Endothelial cell of umbilical vein (primary cell): ENCODE data around the gene SEMA5A. TPM values are rescaled to one million over a fixed set of nuclear protein-coding genes. Genes with fewer than 3 reads are reported as not detected.

ENCODE experiments used
- BruUV-seq: library from RNA; stranded (reverse); fragments of 400-500 nt; replicated peaks from 2 replicates; lab custom pipeline; 2021; lab: Mats Ljungman, UMichigan
- CTCF ChIA-PET: fragments of 300-600, 350-600 bp; sonication (Branson Sonifier 250); formaldehyde crosslinking; loops from one replicate; lab custom pipeline; 2021; ENCODE audit warnings: antibody characterized with exemption, inconsistent platforms; lab: Charles Lee
- POLR2A ChIA-PET: fragments of 300-600, 350-600 bp; sonication (Branson Sonifier 250); formaldehyde crosslinking; loops from one replicate; lab custom pipeline; 2021; ENCODE audit warnings: antibody characterized with exemption, inconsistent platforms; lab: Charles Lee
- DNase-seq: peaks from one replicate; pipeline ENCODE4 v3.0.0-alpha.2; 2011; ENCODE audit warnings: low read depth, low spot score
- FAIRE-seq: peaks from 2 replicates; lab custom pipeline; 2011; peaks lifted over from hg19 to GRCh38; lab: Jason Lieb, UNC
- H2AFZ ChIP-seq: 2 replicates; pipeline ENCODE4 v1.6.0; 2012; ENCODE audit warnings: low read depth, low read length, control low read depth, inconsistent platforms
- H3K27ac ChIP-seq: 2 replicates; pipeline ENCODE4 v1.5.1; 2011; ENCODE audit warnings: low read depth, mild to moderate bottlenecking, control low read depth, low read length, moderate library complexity; ENCODE audit not compliant: insufficient read depth
- H3K27me3 ChIP-seq, 2 experiments: 2 replicates each; pipeline versions ENCODE4 v1.6.0 to v1.6.1; 2011; ENCODE audit warnings: low read length in 2 of 2, mixed read lengths in 1 of 2; ENCODE audit not compliant: control insufficient read depth in 2 of 2, insufficient read depth in 2 of 2
- H3K36me3 ChIP-seq, 2 experiments: 2 replicates in 1 of 2; 3 replicates in 1 of 2; pipeline ENCODE4 v1.5.1; 2011; ENCODE audit warnings: low read length in 2 of 2, mild to moderate bottlenecking in 1 of 2, moderate library complexity in 1 of 2; ENCODE audit not compliant: control insufficient read depth in 2 of 2, insufficient read depth in 2 of 2; ENCODE audit errors: extremely low read depth in 1 of 2
- H3K4me1 ChIP-seq: 3 replicates; pipeline ENCODE4 v1.5.1; 2011; ENCODE audit warnings: mild to moderate bottlenecking, low read length; ENCODE audit not compliant: control insufficient read depth, insufficient read depth; ENCODE audit errors: extremely low read depth
- H3K4me2 ChIP-seq: 2 replicates; pipeline ENCODE4 v1.6.1; 2011; ENCODE audit warnings: low read length, control low read depth, mixed read lengths; ENCODE audit not compliant: insufficient read depth
- H3K4me3 ChIP-seq, 3 experiments: fragments of 200-600 bp in 1 of 3; sonication (generic), shearing (Covaris generic) in 1 of 3; replicated peaks in 1 of 3; 2 replicates each; pipeline ENCODE4 v1.5.1; 2011 to 2016; ENCODE audit warnings: control low read depth in 3 of 3, low read length in 3 of 3, mild to moderate bottlenecking in 2 of 3, inconsistent platforms in 1 of 3, low read depth in 1 of 3, moderate library complexity in 1 of 3; ENCODE audit not compliant: insufficient read depth in 1 of 3
- H3K79me2 ChIP-seq: 2 replicates; pipeline ENCODE4 v1.6.0; 2012; ENCODE audit warnings: low read length, inconsistent platforms; ENCODE audit not compliant: control insufficient read depth, insufficient read depth
- H3K9ac ChIP-seq: replicated peaks from 2 replicates; pipeline ENCODE3; 2011; ENCODE audit warnings: low read length, control low read depth; ENCODE audit not compliant: insufficient read depth; ENCODE audit errors: extremely low read depth
- H3K9me1 ChIP-seq: replicated peaks from 3 replicates; pipeline ENCODE4 v1.6.0; 2011; ENCODE audit warnings: mild to moderate bottlenecking, low read length; ENCODE audit not compliant: control insufficient read depth, insufficient read depth; ENCODE audit errors: extremely low read depth
- H3K9me3 ChIP-seq: replicated peaks from 2 replicates; pipeline ENCODE4 v1.5.1; 2012; ENCODE audit warnings: low read length, inconsistent platforms; ENCODE audit not compliant: control insufficient read depth, insufficient read depth
- H4K20me1 ChIP-seq: replicated peaks from 2 replicates; pipeline ENCODE3; 2011; ENCODE audit warnings: mild to moderate bottlenecking, low read length; ENCODE audit not compliant: control insufficient read depth, insufficient read depth; ENCODE audit errors: extremely low read depth
- EZH2 ChIP-seq: IDR thresholded peaks from 2 replicates; pipeline ENCODE4 v1.6.1; 2012; ENCODE audit warnings: borderline replicate concordance, low read depth, mild to moderate bottlenecking, moderate library complexity, low read length, inconsistent platforms; ENCODE audit not compliant: severe bottlenecking
- POLR2A ChIP-seq: IDR thresholded peaks from 2 replicates; pipeline ENCODE4 v1.6.1; 2012; ENCODE audit warnings: low read depth, mild to moderate bottlenecking, control low read depth, low read length
- dilution Hi-C: fragments of 300-500 bp; cut with MboI; formaldehyde crosslinking; loops from one replicate; pipeline ENCODE4 v1.15.0; 2019; ENCODE audit warnings: low sequenced_read_pairs; ENCODE audit not compliant: extremely low pct_ligation_motif_present
- intact Hi-C: fragments of 100-400 bp; cut with micrococcal nuclease; formaldehyde crosslinking; loops from one replicate; pipeline ENCODE4 v1.10.0; 2022
- polyA plus RNA-seq, 4 experiments: library from polyadenylated mRNA; depleted of rRNA in 3 of 4; stranded (reverse) in 3 of 4; unstranded in 1 of 4; fragments of >200 nt; gene quantifications; 2 replicates each; pipeline versions ENCODE4 v1.2.1 to v1.2.3, GENCODE V29; 2011 to 2012; ENCODE audit warnings: missing spikeins in 1 of 4
- total RNA-seq: library from RNA; stranded (reverse); gene quantifications from 2 replicates; pipeline ENCODE4 v1.2.3, GENCODE V29; 2021
- TF ChIP-seq, protein P1 (sequence below), 2 donors: IDR thresholded peaks; 1 replicate in 1 of 2; 2 replicates in 1 of 2; pipeline ENCODE4 v1.5.1; 2011; ENCODE audit warnings: low read length in 2 of 2, mild to moderate bottlenecking in 2 of 2, moderate library complexity in 2 of 2, control low read depth in 1 of 2, inconsistent platforms in 1 of 2, low read depth in 1 of 2; ENCODE audit not compliant: insufficient read depth in 1 of 2; ENCODE audit errors: extremely low read depth in 1 of 2

Gene SEMA5A
- total and polyA plus RNA-seq, 2 donors (not counting 3 experiments of a cell fraction or from before 2014, with no cell fraction given): 0.04 to 0.06 TPM

DNA sequence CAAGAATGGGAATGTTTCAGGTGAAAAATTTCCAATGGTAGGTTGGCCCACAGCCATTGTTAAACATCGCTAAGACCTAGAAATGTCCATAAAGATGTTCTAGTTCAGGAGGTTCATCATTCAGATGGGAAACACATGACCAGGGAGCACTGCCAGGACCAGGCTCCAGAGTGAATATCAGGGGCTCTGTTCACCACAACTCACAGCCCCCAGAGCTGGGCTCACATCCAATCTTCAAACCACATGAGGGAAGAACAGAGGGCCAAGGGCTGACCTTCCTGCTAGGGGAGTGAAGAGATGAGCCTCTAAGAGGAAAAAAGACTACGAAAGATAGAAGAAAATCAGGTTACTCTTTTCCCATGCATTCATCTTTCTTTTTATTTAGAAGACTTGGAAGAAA lies 205.8 kb downstream of the SEMA5A start:
- FAIRE-seq (no peak), DNase-seq (no peak)
- Histone ChIP-seq H3K9ac (no peak overlapping the region), H3K9me3 (no peaks in the 10 kb centered on the region), H3K4me2 (no peak overlapping the region), H3K27ac (no peak overlapping the region), H3K36me3 (no peaks in the 10 kb centered on the region), H3K4me3 (no peak overlapping the region), H3K4me1 (peaks cover 5% of the 10 kb centered on the region), H3K79me2 (no peaks in the 10 kb centered on the region), H2AFZ (no peak overlapping the region), H3K27me3 (no peaks in the 10 kb centered on the region), H3K9me1 (no peaks in the 10 kb centered on the region), H4K20me1 (no peaks in the 10 kb centered on the region)
- CTCF ChIA-PET: no interaction called here
- BruUV-seq: no TSS peak
- dilution Hi-C loops (no loop called here), intact Hi-C loops (no loop called here)
- POLR2A ChIA-PET: no interaction called here
- TF ChIP-seq POLR2A (no peak), EZH2 (no peak)

DNA sequence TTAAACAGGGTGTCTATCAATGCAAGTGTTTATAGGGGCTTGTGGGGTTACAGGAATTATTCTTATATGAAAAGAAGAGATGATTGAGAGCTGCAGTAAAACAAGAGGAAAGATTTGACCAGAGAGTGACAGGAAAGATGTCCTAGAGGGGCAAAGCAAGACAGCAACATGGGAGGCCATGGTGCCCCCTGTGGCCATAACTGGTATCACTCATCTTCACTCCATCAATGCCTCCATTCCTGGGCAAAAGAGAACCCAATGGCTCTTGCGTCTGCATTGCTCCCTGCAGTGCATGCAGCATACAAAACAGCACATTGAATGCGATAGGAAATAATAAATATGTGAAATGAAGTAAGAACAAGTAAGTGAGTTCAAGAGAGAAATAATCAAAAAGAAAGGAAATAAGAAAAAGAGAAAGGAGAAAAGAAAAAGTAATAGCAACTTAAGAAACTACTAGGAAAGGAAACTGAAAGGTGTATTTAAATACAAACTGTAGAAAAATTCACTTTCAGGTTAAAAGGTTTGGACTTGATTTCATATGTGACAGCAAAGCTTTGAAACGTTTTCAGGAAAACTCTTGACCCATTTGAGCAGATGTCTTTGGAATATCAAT lies 206.6 kb downstream of the SEMA5A start:
- peaks cover 5% of the 10 kb centered on the region for H3K4me1 ChIP-seq
- POLR2A ChIA-PET: no interaction called here

More for the DNA sequence above, 206.6 kb downstream of the SEMA5A start:
- no peaks in the 10 kb centered on the region for H3K27me3 ChIP-seq
- H3K27ac ChIP-seq: no peak overlapping the region
- no peaks in the 10 kb centered on the region for H3K9me1 ChIP-seq
- CTCF ChIA-PET: no interaction called here
- DNase-seq: no peak
- BruUV-seq: no TSS peak
- intact Hi-C loops (no loop called here), dilution Hi-C loops (no loop called here)
- no peak overlapping the region for H3K4me3 ChIP-seq
- no peaks in the 10 kb centered on the region for H3K9me3 ChIP-seq
- TF ChIP-seq POLR2A: no peak
- TF ChIP-seq, protein P1, sequence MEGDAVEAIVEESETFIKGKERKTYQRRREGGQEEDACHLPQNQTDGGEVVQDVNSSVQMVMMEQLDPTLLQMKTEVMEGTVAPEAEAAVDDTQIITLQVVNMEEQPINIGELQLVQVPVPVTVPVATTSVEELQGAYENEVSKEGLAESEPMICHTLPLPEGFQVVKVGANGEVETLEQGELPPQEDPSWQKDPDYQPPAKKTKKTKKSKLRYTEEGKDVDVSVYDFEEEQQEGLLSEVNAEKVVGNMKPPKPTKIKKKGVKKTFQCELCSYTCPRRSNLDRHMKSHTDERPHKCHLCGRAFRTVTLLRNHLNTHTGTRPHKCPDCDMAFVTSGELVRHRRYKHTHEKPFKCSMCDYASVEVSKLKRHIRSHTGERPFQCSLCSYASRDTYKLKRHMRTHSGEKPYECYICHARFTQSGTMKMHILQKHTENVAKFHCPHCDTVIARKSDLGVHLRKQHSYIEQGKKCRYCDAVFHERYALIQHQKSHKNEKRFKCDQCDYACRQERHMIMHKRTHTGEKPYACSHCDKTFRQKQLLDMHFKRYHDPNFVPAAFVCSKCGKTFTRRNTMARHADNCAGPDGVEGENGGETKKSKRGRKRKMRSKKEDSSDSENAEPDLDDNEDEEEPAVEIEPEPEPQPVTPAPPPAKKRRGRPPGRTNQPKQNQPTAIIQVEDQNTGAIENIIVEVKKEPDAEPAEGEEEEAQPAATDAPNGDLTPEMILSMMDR (IDR thresholded peaks at IDR 0.05; ENCODE audit: extremely low read depth in 1 of 2, insufficient read depth in 1 of 2, low read depth in 1 of 2, low read length in 2 of 2): peak; percentile 30 to 45
- H3K79me2 ChIP-seq: no peaks in the 10 kb centered on the region
- FAIRE-seq: no peak
- no peak overlapping the region for H3K9ac ChIP-seq
- no peaks in the 10 kb centered on the region for H4K20me1 ChIP-seq
- H3K4me2 ChIP-seq: no peak overlapping the region
- H3K36me3 ChIP-seq: no peaks in the 10 kb centered on the region
- no peak overlapping the region for H2AFZ ChIP-seq
